Measurements from ENCODE around the gene C6orf141. TPM values are rescaled to one million over a fixed set of nuclear protein-coding genes. Genes with fewer than 3 reads are reported as not detected.

Gene C6orf141
- total RNA-seq, 1 donor, result 1.3 TPM

GRCh38 chr6:49535795-49536194 is 14.7 kb upstream of the C6orf141 start:
- no peak for DNase-seq (ENCODE audit: low read depth in 2 of 3, low spot score in 2 of 3)

DNA sequence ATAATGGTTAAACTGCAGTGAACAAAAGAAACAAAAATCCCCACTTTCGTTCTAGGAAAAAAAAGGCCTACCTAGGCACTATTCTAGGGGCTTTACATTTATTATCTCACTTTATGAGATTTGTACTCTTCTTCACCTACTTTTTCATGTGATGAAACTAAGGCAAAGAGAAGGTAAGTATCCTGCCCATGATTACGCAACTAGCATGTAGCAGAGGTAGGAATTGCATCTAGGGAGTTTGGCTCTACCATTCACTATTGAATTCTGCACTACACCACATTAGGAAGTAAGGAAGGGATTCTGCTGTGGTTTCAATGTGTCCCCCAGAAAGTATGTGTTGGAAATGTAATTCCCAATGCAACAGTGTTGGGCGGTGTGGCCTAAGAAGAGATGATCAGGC is 11.4 kb upstream of the C6orf141 start:
- DNase-seq (ENCODE audit: low read depth in 2 of 3, low spot score in 2 of 3), result no peak

- DNase-seq (ENCODE audit: low read depth in 2 of 3, low spot score in 2 of 3), result no peak
Measured at GRCh38 chr6:49540614-49541013, 9.9 kb upstream of the C6orf141 start.

- DNase-seq (ENCODE audit: low read depth in 2 of 3, low spot score in 2 of 3), result no peak
Measured at GRCh38 chr6:49541210-49541724, 9.2 kb upstream of the C6orf141 start.

GRCh38 chr6:49541936-49542335 is 8.5 kb upstream of the C6orf141 start:
- DNase-seq (ENCODE audit: low read depth in 2 of 3, low spot score in 2 of 3), result no peak

DNA sequence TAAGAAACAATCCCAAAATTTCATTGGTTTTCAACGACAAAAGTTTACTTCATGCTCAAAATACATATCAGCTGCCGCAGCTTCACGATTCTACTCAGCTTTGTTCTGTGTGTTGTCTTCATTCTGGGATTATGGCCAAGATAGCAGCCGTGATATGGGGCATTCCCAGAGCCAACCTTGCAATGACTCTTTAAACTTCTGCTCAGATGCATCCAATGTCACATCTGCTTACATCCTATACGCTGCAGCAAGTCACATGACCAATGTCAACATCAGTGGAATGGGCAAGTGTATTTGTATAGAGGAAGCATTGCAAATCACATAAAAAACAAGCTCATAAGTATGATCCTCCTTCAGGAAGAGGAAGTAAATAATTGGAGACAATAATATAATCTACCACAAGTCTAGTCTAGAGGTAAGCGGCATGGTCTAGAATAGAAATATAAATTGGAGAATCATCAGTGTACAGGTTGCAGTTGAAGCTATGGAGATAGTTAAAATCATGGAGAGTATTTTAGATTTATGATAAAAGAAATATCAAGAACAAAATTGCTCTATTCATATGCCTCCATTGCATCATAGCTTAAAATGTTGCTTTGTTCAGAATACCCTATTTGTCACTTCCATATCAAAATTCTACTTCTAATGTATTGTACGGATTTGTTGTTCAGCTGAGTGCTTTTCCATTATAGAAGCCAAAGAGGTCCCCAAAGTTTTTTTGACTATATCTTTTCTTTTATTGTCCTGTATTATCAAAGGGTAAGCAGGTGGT is 7.2 kb upstream of the C6orf141 start:
- no peak for DNase-seq (ENCODE audit: low read depth in 2 of 3, low spot score in 2 of 3)

- no peak for DNase-seq (ENCODE audit: low read depth in 2 of 3, low spot score in 2 of 3)
Measured at GRCh38 chr6:49546331-49546730, 4.1 kb upstream of the C6orf141 start.

- no peak for DNase-seq (ENCODE audit: low read depth in 2 of 3, low spot score in 2 of 3)
Measured at GRCh38 chr6:49548613-49549304, 1.7 kb upstream of the C6orf141 start.

DNA sequence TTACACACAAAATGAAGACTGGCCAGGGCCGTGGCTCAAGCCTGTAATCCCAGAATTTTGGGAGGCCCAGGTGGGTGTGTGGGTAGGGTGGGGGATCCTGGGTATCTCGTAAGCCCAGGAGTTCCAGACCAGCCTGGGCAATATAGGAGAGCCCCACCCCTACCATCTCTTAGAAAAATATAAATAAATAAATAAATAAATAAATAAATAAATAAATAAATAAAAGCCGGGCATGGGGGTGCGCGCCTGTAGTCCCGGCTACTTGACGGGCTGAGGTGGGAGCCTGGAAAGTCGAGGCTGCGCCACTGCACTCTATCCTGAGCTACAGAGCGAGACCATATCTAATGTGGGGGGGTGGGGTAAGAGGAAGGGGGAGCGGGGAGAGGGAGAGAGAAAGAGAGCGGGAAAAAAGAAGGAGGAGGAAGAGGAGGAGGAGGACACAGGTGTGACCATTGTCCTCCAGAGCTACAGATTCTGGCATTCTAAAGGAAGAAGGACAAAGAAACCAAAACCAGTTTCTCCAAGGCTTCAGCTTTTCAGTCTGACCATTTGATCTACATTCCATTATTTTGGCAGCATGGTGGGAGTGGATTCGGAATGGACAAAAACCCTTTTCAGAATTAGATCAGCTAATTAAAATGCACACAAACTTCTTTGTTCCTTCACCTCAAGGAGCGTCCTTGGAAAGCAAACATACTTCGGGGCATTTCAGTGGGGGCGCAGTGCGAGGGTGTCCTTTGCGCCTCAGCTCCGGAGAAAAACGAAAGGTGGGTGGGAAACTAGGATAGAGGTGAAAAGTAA is 577 bp upstream of the C6orf141 start:
- DNase-seq (ENCODE audit: low read depth in 2 of 3, low spot score in 2 of 3), result no peak

DNA sequence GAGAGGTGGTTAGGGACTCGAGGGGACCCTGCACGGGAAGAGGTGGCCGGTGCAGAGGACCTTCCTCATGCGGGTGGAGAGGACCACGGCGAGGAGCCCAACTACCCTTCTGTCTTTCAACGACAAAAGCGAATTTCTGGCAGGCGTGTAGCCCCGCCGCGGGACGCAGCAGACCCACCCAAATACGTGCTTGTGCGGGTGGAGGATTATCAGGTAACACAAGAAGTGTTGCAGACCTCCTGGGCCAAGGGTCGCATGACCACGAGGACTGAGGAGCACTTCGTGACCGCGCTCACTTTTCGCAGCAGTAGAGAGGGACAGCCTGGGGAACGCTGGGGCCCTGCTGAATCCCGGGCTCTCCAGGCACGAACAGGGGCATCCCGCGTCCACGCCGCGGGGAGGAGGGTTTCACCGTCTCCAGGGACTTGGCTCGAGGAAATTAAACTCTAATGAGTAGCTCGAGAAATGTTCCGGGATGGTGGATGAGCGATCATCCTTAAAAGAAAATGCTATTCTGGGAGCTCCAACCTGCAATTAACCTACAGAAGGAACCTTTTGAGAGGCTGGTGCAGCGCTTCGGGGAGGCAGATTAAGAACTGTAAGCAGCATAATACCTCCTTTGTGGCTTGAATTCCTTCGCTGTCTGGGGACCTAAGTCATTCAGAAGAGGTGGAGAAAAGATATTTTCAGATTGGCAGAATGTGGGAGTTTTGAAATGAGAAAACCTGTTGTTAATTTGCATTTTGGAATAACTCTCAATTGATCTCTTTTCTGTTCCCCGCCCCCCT is 804 bp downstream of the C6orf141 start:
- peak in 1 of 3 donors; percentile 12 for DNase-seq (ENCODE audit: low read depth in 2 of 3, low spot score in 2 of 3)

GRCh38 chr6:49551866-49552129 is 1.3 kb downstream of the C6orf141 start:
- DNase-seq (ENCODE audit: low read depth in 2 of 3, low spot score in 2 of 3), result peak in 1 of 3 donors; percentile 47

DNA sequence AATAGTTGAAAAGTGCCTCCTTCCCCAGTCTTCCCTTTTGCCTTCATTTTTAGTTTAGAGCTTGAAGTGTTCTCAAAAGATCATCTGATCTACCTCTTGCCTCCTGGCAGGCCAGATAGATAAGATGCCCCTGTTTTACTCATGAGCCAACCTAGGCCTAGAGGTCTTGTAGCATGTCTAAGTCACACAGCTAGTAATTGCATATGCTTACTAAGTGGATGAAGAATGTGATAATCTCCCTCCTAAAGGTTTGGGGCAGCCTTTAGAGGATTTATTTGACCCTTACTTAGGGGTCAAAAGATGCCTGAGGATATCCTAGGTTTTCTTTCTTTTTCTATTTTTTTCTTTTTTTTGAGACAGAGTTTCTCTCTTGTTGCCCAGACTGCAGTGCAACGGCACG is 2.1 kb downstream of the C6orf141 start:
- DNase-seq (ENCODE audit: low read depth in 2 of 3, low spot score in 2 of 3), result no peak

- DNase-seq (ENCODE audit: low read depth in 2 of 3, low spot score in 2 of 3), result no peak
Measured at GRCh38 chr6:49553384-49553783, 2.9 kb downstream of the C6orf141 start.

DNA sequence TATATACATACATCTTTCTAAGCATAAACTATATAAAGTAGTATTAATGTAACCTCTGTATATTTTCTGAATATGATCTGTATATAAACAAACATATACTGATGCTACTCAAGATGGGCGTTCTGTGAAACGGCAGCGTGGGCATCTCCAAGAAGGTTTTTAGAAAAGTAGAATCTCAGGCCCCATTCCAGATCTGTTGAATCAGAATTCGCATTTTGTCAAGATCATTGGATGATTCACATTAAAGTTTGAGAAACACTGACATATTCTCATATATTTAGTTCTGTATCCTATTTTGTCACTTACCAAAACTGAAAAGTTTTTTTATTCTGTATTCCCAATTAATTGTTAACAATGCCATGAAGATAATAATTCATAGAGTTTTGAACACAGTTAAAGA is 5.5 kb downstream of the C6orf141 start:
- no peak for DNase-seq (ENCODE audit: low read depth in 2 of 3, low spot score in 2 of 3)

GRCh38 chr6:49556429-49556837 is 6.0 kb downstream of the C6orf141 start:
- DNase-seq (ENCODE audit: low read depth in 2 of 3, low spot score in 2 of 3), result peak in 2 of 3 donors; percentile 70 to 79

- no peak for DNase-seq (ENCODE audit: low read depth in 2 of 3, low spot score in 2 of 3)
Measured at GRCh38 chr6:49557177-49557576, 6.7 kb downstream of the C6orf141 start.

DNA sequence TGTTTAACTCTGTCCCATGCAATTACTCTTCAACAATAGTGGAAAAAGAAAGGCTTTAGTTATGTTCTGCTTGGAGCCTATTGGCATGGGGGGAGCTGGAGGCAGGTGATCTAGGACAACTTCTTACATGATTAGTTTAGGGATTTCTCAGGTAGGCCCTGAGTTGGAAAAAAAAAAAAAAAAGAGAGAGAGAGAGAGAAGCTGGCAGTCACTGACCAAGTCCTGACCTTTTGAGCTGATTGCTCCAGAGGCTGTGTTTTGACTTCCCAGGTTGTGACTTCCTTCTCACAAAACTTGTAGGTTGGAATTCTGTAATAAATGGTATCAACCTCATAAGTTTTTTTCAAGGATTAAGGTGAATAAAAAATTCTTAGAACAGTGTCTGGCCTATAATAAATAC is 7.8 kb downstream of the C6orf141 start:
- no peak for DNase-seq (ENCODE audit: low read depth in 2 of 3, low spot score in 2 of 3)

- no peak for DNase-seq (ENCODE audit: low read depth in 2 of 3, low spot score in 2 of 3)
Measured at GRCh38 chr6:49563006-49563886, 12.8 kb downstream of the C6orf141 start.

- DNase-seq (ENCODE audit: low read depth in 2 of 3, low spot score in 2 of 3), result no peak
Measured at GRCh38 chr6:49564552-49564951, 14.1 kb downstream of the C6orf141 start.

GRCh38 chr6:49565261-49565660 is 14.8 kb downstream of the C6orf141 start:
- no peak for DNase-seq (ENCODE audit: low read depth in 2 of 3, low spot score in 2 of 3)

Data from hematopoietic multipotent progenitor cell (in vitro differentiated cells).